Lower leg skin (tissue), 4 donors: Measurements from ENCODE around the gene ZNF689. TPM values are rescaled to one million over a fixed set of nuclear protein-coding genes. Genes with fewer than 3 reads are reported as not detected.

Experiments used
- DNase-seq, 2 donors: peaks; one replicate each; pipeline ENCODE4 v3.0.0-alpha.2; 2019; ENCODE audit warnings: low spot score in 2 of 2
- H3K4me3 ChIP-seq: fragments of 200-600 bp; sonication (generic); 2 replicates; pipeline ENCODE4 v1.5.1; 2017; ENCODE audit warnings: mild to moderate bottlenecking, low read depth; ENCODE audit not compliant: poor library complexity, severe bottlenecking
- CTCF ChIP-seq, 3 donors: fragments of 450-650 bp; IDR thresholded peaks; one replicate each; pipeline ENCODE4 v1.5.1; 2016; ENCODE audit warnings: antibody characterized with exemption in 3 of 3, mild to moderate bottlenecking in 3 of 3, moderate library complexity in 2 of 3
- POLR2A ChIP-seq, 2 donors: fragments of 450-650 bp; IDR thresholded peaks; one replicate each; pipeline ENCODE4 v1.6.1; 2016 to 2017; ENCODE audit warnings: antibody characterized with exemption in 2 of 2, mild to moderate bottlenecking in 1 of 2, moderate library complexity in 1 of 2
- WGBS, 2 donors: methylation state at CpG; one replicate each; pipeline ENCODE4 v1.1.5; 2018; 5-methylcytosine and 5-hydroxymethylcytosine counted together
- intact Hi-C: fragments of 100-400 bp; cut with DNase I; formaldehyde crosslinking; loops from one replicate; pipeline ENCODE4 v1.15.0; 2023; ENCODE audit warnings: low total_unique reads
- total RNA-seq, 4 donors: library from RNA; depleted of rRNA; stranded (reverse); fragments of >200 nt; gene quantifications; one replicate each; pipeline ENCODE4 v1.1.0, GENCODE V29; 2016

The ZNF689 gene
- total RNA-seq, 4 donors from 2014 or later = 3.2 to 9.1 (median 6.7) TPM

DNA sequence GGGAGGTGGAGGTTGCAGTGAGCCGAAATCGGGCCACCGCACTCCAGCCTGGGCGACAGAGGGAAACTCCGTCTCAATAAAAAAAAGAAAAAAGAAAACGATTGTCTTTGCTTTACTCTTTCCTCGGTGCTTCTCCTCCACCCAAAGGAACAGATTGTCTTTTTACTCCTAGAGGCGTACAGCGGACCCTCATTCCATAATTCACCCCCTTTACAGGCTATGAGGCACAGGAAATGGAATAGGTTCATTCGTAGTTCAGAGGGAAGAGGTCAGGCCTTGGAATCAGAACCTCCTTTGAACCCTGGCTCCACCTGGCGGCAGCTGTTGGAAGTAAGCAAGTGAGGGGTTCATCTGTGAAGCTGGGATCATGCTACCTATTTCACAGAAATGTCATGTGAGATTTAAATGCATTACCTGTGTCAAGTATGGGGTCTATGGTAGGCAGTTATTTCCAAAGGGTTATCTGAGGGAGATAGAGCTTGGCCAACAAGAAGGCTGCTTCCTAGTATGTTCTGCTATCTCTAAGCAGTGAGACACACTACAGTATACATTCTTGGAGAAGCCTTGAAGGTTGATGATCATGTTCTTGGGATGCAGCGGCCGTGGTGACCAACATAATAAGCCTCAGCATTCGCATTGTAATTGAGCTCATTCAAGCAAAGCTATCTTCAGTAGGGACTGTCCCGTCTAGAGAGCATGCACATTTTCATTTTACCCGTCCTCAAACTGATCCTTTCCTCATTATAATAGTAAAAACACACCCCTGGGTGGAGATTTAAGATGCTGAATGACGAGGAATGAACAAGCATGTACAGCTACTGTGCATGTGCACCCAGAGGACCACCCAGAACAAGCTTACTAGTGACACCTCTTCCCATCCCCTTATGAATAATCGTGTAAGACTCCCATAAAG lies 18.7 kb upstream of the ZNF689 start:
- intact Hi-C loops = no loop called here
- 27 to 34% methylated on average over 18 of the region's 18 CpGs for WGBS, 2 donors
- no peak for TF ChIP-seq POLR2A (IDR thresholded peaks at IDR 0.05)
- peak in 1 of 3 donors; percentile 85 for TF ChIP-seq CTCF (IDR thresholded peaks at IDR 0.05)
- H3K4me3 ChIP-seq = no peak overlapping the region
- DNase-seq = peak; percentile 81 to 98

GRCh38 chr16:30626236-30626635 lies 16.0 kb upstream of the ZNF689 start:
- 91 to 92% methylated on average over 9 of the region's 9 CpGs for WGBS, 2 donors
- no peak overlapping the region for H3K4me3 ChIP-seq
- intact Hi-C loops = no loop called here
- TF ChIP-seq CTCF (IDR thresholded peaks at IDR 0.05) (no peak), POLR2A (IDR thresholded peaks at IDR 0.05) (no peak)
- no peak for DNase-seq

GRCh38 chr16:30623536-30624283 lies 13.5 kb upstream of the ZNF689 start:
- H3K4me3 ChIP-seq = no peak overlapping the region
- intact Hi-C loops = no loop called here
- no peak for DNase-seq
- WGBS, 2 donors = 70 to 83% methylated on average over 11 of the region's 11 CpGs
- TF ChIP-seq POLR2A (IDR thresholded peaks at IDR 0.05) = no peak
- no peak for TF ChIP-seq CTCF (IDR thresholded peaks at IDR 0.05)

DNA sequence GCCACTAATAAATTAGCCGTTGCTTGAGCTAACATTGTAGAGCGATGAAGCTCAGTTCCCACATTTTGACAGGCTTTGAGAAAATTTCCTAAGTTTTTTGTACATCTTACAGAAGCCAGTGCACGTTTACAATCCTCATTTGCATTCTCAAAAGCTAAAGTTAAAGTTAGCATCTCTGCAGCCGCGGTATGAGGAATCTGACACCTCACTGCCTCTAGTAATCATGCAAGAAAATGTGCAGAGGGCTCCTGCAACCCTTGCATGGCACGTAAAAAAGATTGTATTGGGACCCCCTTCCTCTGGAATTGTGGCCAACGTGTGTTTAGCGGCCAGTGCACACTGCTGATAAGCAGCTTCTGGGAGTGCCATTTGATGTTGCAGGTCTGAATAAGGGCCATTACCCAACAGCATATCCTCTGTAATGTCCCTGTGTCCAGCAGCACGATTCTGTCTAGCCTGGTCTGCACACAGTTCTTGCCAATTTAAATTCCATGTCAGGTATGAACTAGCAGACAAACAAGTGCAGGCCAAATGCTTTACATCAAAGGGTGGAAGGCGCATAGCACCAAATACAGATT lies 12.4 kb upstream of the ZNF689 start:
- intact Hi-C loops = no loop called here
- TF ChIP-seq POLR2A (IDR thresholded peaks at IDR 0.05) (no peak), CTCF (IDR thresholded peaks at IDR 0.05) (no peak)
- no peak for DNase-seq
- H3K4me3 ChIP-seq = no peak overlapping the region
- 55 to 59% methylated on average over 10 of the region's 10 CpGs for WGBS, 2 donors

GRCh38 chr16:30621765-30622164 lies 11.6 kb upstream of the ZNF689 start:
- no peak overlapping the region for H3K4me3 ChIP-seq
- DNase-seq = no peak
- 59 to 63% methylated on average over 5 of the region's 5 CpGs for WGBS, 2 donors
- no peak for TF ChIP-seq CTCF (IDR thresholded peaks at IDR 0.05)
- intact Hi-C loops = no loop called here
